HepG2 (cell line): Measurements from ENCODE around the gene EBP. TPM values are rescaled to one million over a fixed set of nuclear protein-coding genes. Genes with fewer than 3 reads are reported as not detected.

Source experiments
- ARID4A ChIP-seq: sonication (generic); formaldehyde crosslinking; IDR thresholded peaks from 2 replicates; pipeline ENCODE4 v1.5.0; 2020; ENCODE audit warnings: mild to moderate bottlenecking, missing genetic modification reagents, borderline replicate concordance
- CREB1 ChIP-seq, 2 experiments: fragments of 450-650 bp in 1 of 2; IDR thresholded peaks; 2 replicates each; pipeline ENCODE4 v1.6.1; 2016 to 2017; ENCODE audit warnings: control low read depth in 1 of 2, mild to moderate bottlenecking in 1 of 2, missing compliant biosample characterization in 1 of 2, missing genetic modification characterization in 1 of 2
- FOXO4 ChIP-seq: sonication (generic); formaldehyde crosslinking; conservative IDR thresholded peaks from 2 replicates; pipeline ENCODE4 v1.8.1; 2023; ENCODE audit warnings: missing genetic modification reagents
- FOXP4 ChIP-seq: sonication (generic); formaldehyde crosslinking; IDR thresholded peaks from 2 replicates; pipeline ENCODE4 v1.4.0; 2020; ENCODE audit warnings: missing genetic modification reagents
- MZF1 ChIP-seq: sonication (generic); formaldehyde crosslinking; IDR thresholded peaks from 2 replicates; pipeline ENCODE4 v1.8.1; 2023; ENCODE audit warnings: mild to moderate bottlenecking, missing genetic modification reagents, borderline replicate concordance
- RCOR2 ChIP-seq: IDR thresholded peaks from 2 replicates; pipeline ENCODE4 v1.6.1; 2016; ENCODE audit warnings: missing biosample characterization, missing genetic modification reagents
- SOX6 ChIP-seq, 2 experiments: fragments of 450-650 bp in 1 of 2; sonication (generic) in 1 of 2; formaldehyde crosslinking in 1 of 2; IDR thresholded peaks; 2 replicates each; pipeline versions ENCODE4 v1.4.0 to v1.6.1; 2017 to 2020; ENCODE audit warnings: antibody characterized with exemption in 1 of 2, mild to moderate bottlenecking in 1 of 2, missing genetic modification reagents in 1 of 2
- TOPORS ChIP-seq: sonication (generic); formaldehyde crosslinking; IDR thresholded peaks from 2 replicates; pipeline ENCODE4 v1.8.0; 2023; ENCODE audit warnings: mild to moderate bottlenecking, missing genetic modification reagents
- YEATS2 ChIP-seq: sonication (generic); formaldehyde crosslinking; IDR thresholded peaks from 2 replicates; pipeline ENCODE4 v1.4.0; 2020; ENCODE audit warnings: missing genetic modification reagents, borderline replicate concordance
- ZNF138 ChIP-seq: sonication (generic); formaldehyde crosslinking; IDR thresholded peaks from 2 replicates; pipeline ENCODE4 v1.5.0; 2020; ENCODE audit warnings: mild to moderate bottlenecking, low read depth, missing genetic modification reagents
- ZNF746 ChIP-seq: sonication (generic); formaldehyde crosslinking; IDR thresholded peaks from 2 replicates; pipeline ENCODE4 v1.8.0; 2022; ENCODE audit warnings: mild to moderate bottlenecking, missing genetic modification reagents
- ZNF747 ChIP-seq: sonication (generic); formaldehyde crosslinking; IDR thresholded peaks from 2 replicates; pipeline ENCODE4 v1.8.1; 2023; ENCODE audit warnings: missing genetic modification reagents, mild to moderate bottlenecking, borderline replicate concordance
- polyA plus RNA-seq, 8 experiments: library from polyadenylated mRNA; depleted of rRNA in 3 of 8; stranded (reverse) in 7 of 8; unstranded in 1 of 8; fragments of >200 nt; fragmentation: Illumina TruSeq in 4 of 8; extraction: Trizol in 4 of 8; gene quantifications; 2 replicates each; pipeline versions ENCODE4 v1.2.1 to v1.2.3, GENCODE V29; 2011 to 2016; ENCODE audit warnings: low read depth in 4 of 8, missing spikeins in 1 of 8, mixed read lengths in 1 of 8; ENCODE audit not compliant: insufficient read depth in 1 of 8
- total RNA-seq, 5 experiments: library from RNA; depleted of rRNA; stranded (reverse); fragments of >200 nt; fragmentation: Illumina TruSeq; extraction: Trizol; gene quantifications; 2 replicates each; pipeline ENCODE4 v1.2.3, GENCODE V29; 2016; ENCODE audit warnings: low read depth in 1 of 5
- TF ChIP-seq, protein P1 (sequence below): sonication (generic); formaldehyde crosslinking; IDR thresholded peaks from 2 replicates; pipeline ENCODE4 v1.4.0; 2020; ENCODE audit warnings: mild to moderate bottlenecking, missing genetic modification reagents
- TF ChIP-seq, protein P2 (sequence below): sonication (generic); formaldehyde crosslinking; IDR thresholded peaks from 2 replicates; pipeline ENCODE4 v1.5.0; 2020; ENCODE audit warnings: mild to moderate bottlenecking, missing genetic modification reagents
- TF ChIP-seq, protein P3 (sequence below): sonication (generic); formaldehyde crosslinking; IDR thresholded peaks from 2 replicates; pipeline ENCODE4 v1.8.0; 2022; ENCODE audit warnings: mild to moderate bottlenecking, missing genetic modification reagents

Gene EBP
- total and polyA plus RNA-seq, 2 of the 13 experiments (the other 11 are each of a cell fraction or from before 2014, with no cell fraction given) = 106 to 260 TPM

GRCh38 chrX:48574270-48575266 is 53.0 kb downstream of the EBP start, which contains the start of gene RBM3 (continued):
- TF ChIP-seq SOX6 (IDR thresholded peaks at IDR 0.05) = no peak
- peak; percentile 40; the same call in 1 of the 2 replicates for TF ChIP-seq SOX6 (CRISPR knock-in tag; IDR thresholded peaks at IDR 0.05)
- TF ChIP-seq ZNF746 (CRISPR knock-in tag) = 0 out of 2 replicates have a peak, but pooled peaks have one; percentile 59
- no peak for TF ChIP-seq RCOR2 (CRISPR knock-in tag)
- TF ChIP-seq FOXO4 (CRISPR knock-in tag) = no peak
- no peak for TF ChIP-seq ZNF138
- 0 out of 2 replicates have a peak, but pooled peaks have one; percentile 2 for TF ChIP-seq FOXP4 (CRISPR knock-in tag)
- TF ChIP-seq CREB1 (IDR thresholded peaks at IDR 0.05) = 0 out of 2 replicates have a peak, but pooled peaks have one; percentile 0
- peak; percentile 75 for TF ChIP-seq CREB1 (CRISPR knock-in tag; IDR thresholded peaks at IDR 0.05)
- TF ChIP-seq ARID4A (CRISPR knock-in tag) = peak; percentile 84
- TF ChIP-seq TOPORS (CRISPR knock-in tag) = peak; percentile 61; the same call in 1 of the 2 replicates
- TF ChIP-seq, protein P1, sequence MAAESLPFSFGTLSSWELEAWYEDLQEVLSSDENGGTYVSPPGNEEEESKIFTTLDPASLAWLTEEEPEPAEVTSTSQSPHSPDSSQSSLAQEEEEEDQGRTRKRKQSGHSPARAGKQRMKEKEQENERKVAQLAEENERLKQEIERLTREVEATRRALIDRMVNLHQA (CRISPR knock-in tag) = no peak
- TF ChIP-seq, protein P2, sequence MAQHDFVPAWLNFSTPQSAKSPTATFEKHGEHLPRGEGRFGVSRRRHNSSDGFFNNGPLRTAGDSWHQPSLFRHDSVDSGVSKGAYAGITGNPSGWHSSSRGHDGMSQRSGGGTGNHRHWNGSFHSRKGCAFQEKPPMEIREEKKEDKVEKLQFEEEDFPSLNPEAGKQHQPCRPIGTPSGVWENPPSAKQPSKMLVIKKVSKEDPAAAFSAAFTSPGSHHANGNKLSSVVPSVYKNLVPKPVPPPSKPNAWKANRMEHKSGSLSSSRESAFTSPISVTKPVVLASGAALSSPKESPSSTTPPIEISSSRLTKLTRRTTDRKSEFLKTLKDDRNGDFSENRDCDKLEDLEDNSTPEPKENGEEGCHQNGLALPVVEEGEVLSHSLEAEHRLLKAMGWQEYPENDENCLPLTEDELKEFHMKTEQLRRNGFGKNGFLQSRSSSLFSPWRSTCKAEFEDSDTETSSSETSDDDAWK = no peak
- TF ChIP-seq YEATS2 (CRISPR knock-in tag) = peak; percentile 72; the same call in 1 of the 2 replicates
- no peak for TF ChIP-seq ZNF747 (CRISPR knock-in tag)
- TF ChIP-seq MZF1 (CRISPR knock-in tag) = no peak
- TF ChIP-seq, protein P3, sequence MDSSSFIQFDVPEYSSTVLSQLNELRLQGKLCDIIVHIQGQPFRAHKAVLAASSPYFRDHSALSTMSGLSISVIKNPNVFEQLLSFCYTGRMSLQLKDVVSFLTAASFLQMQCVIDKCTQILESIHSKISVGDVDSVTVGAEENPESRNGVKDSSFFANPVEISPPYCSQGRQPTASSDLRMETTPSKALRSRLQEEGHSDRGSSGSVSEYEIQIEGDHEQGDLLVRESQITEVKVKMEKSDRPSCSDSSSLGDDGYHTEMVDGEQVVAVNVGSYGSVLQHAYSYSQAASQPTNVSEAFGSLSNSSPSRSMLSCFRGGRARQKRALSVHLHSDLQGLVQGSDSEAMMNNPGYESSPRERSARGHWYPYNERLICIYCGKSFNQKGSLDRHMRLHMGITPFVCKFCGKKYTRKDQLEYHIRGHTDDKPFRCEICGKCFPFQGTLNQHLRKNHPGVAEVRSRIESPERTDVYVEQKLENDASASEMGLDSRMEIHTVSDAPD = 0 out of 2 replicates have a peak, but pooled peaks have one; percentile 9
